H9 (cell line): Measurements from ENCODE around the gene GXYLT2. TPM values are rescaled to one million over a fixed set of nuclear protein-coding genes. Genes with fewer than 3 reads are reported as not detected.

Source experiments
- DNase-seq: peaks from one replicate; pipeline ENCODE4 v3.0.0-alpha.2; 2017
- H2AFZ ChIP-seq: one replicate; pipeline ENCODE4 v1.6.1; 2013; ENCODE audit warnings: mild to moderate bottlenecking, low read length, control low read depth, moderate library complexity
- H2AK5ac ChIP-seq: 2 replicates; pipeline ENCODE4 v1.6.1; 2013; ENCODE audit warnings: low read length, control low read depth, mixed read lengths; ENCODE audit not compliant: insufficient read length
- H2BK120ac ChIP-seq: one replicate; pipeline ENCODE4 v1.6.1; 2013; ENCODE audit warnings: low read depth, mild to moderate bottlenecking, low read length, control low read depth, inconsistent platforms; ENCODE audit not compliant: poor library complexity, severe bottlenecking
- H2BK12ac ChIP-seq: 2 replicates; pipeline ENCODE4 v1.6.1; 2013; ENCODE audit warnings: low read length, control low read depth, mixed read lengths, low read depth; ENCODE audit not compliant: insufficient read length
- H2BK15ac ChIP-seq: 2 replicates; pipeline ENCODE4 v1.6.1; 2013; ENCODE audit warnings: low read depth, low read length, control low read depth
- H2BK20ac ChIP-seq: one replicate; pipeline ENCODE4 v1.6.1; 2013; ENCODE audit warnings: low read depth, mild to moderate bottlenecking, low read length, control low read depth, inconsistent platforms; ENCODE audit not compliant: poor library complexity, severe bottlenecking
- H2BK5ac ChIP-seq: 2 replicates; pipeline ENCODE4 v1.6.1; 2013; ENCODE audit warnings: low read length, control low read depth, mixed read lengths; ENCODE audit not compliant: insufficient read length
- H3K14ac ChIP-seq: 2 replicates; pipeline ENCODE4 v1.6.1; 2013; ENCODE audit warnings: low read length, control low read depth; ENCODE audit not compliant: insufficient read depth
- H3K18ac ChIP-seq: 2 replicates; pipeline ENCODE4 v1.6.1; 2013; ENCODE audit warnings: low read depth, mild to moderate bottlenecking, mixed read lengths, low read length, control low read depth; ENCODE audit not compliant: insufficient read length
- H3K23ac ChIP-seq: 2 replicates; pipeline ENCODE4 v1.6.1; 2013; ENCODE audit warnings: low read length, control low read depth, mixed read lengths, low read depth; ENCODE audit not compliant: insufficient read length
- H3K23me2 ChIP-seq: 2 replicates; pipeline ENCODE4 v1.6.1; 2013; ENCODE audit warnings: low read depth, mild to moderate bottlenecking, mixed read lengths, low read length, control low read depth; ENCODE audit not compliant: insufficient read length, poor library complexity, severe bottlenecking
- H3K27ac ChIP-seq: 2 replicates; pipeline ENCODE4 v1.5.1; 2013; ENCODE audit warnings: low read length, control low read depth, mixed read lengths, low read depth; ENCODE audit not compliant: insufficient read length
- H3K27me3 ChIP-seq: 2 replicates; pipeline ENCODE4 v1.6.1; 2013; ENCODE audit warnings: low read length, control low read depth, inconsistent platforms; ENCODE audit not compliant: insufficient read depth
- H3K4ac ChIP-seq: 2 replicates; pipeline ENCODE4 v1.6.1; 2013; ENCODE audit warnings: low read depth, mild to moderate bottlenecking, control low read depth, inconsistent platforms, low read length, moderate library complexity
- H3K4me1 ChIP-seq: 2 replicates; pipeline ENCODE4 v1.6.1; 2013; ENCODE audit warnings: low read length, control low read depth, inconsistent platforms; ENCODE audit not compliant: insufficient read depth
- H3K4me2 ChIP-seq: 2 replicates; pipeline ENCODE4 v1.6.1; 2013; ENCODE audit warnings: low read length, control low read depth, mixed read lengths; ENCODE audit not compliant: insufficient read length, insufficient read depth
- H3K56ac ChIP-seq: 2 replicates; pipeline ENCODE4 v1.6.1; 2013; ENCODE audit warnings: low read depth, mild to moderate bottlenecking, mixed read lengths, low read length, control low read depth; ENCODE audit not compliant: insufficient read length
- H3K79me1 ChIP-seq: 2 replicates; pipeline ENCODE4 v1.6.1; 2013; ENCODE audit warnings: low read depth, mild to moderate bottlenecking, moderate library complexity, low read length, control low read depth, inconsistent platforms; ENCODE audit not compliant: insufficient read depth, poor library complexity, severe bottlenecking
- H3K79me2 ChIP-seq: 2 replicates; pipeline ENCODE4 v1.6.1; 2013; ENCODE audit warnings: low read length, control low read depth, inconsistent platforms; ENCODE audit not compliant: insufficient read depth
- H3K9ac ChIP-seq: 2 replicates; pipeline ENCODE4 v1.6.1; 2013; ENCODE audit warnings: low read length, control low read depth, mixed read lengths; ENCODE audit not compliant: insufficient read length; ENCODE audit errors: extremely low read depth
- H3K9me3 ChIP-seq: one replicate; pipeline ENCODE4 v1.6.1; 2013; ENCODE audit warnings: low read depth, low read length, inconsistent platforms; ENCODE audit not compliant: control insufficient read depth
- H3T11ph ChIP-seq: one replicate; pipeline ENCODE4 v1.6.1; 2013; ENCODE audit warnings: mild to moderate bottlenecking, low read length, control low read depth, inconsistent platforms
- H4K20me1 ChIP-seq: one replicate; pipeline ENCODE4 v1.6.1; 2013; ENCODE audit not compliant: control insufficient read depth, insufficient read length, insufficient read depth
- H4K5ac ChIP-seq: 2 replicates; pipeline ENCODE4 v1.6.1; 2013; ENCODE audit warnings: low read depth, mild to moderate bottlenecking, mixed read lengths, low read length, control low read depth; ENCODE audit not compliant: insufficient read length
- H4K8ac ChIP-seq: replicated peaks from 2 replicates; pipeline ENCODE4 v1.6.1; 2013; ENCODE audit warnings: low read length, control low read depth, mixed read lengths, low read depth; ENCODE audit not compliant: insufficient read length
- H4K91ac ChIP-seq: 2 replicates; pipeline ENCODE4 v1.6.1; 2013; ENCODE audit warnings: low read depth, mild to moderate bottlenecking, moderate library complexity, mixed read lengths, low read length, control low read depth; ENCODE audit not compliant: insufficient read length
- H3K27ac Mint-ChIP-seq, 3 experiments: 2 replicates in 2 of 3; 3 replicates in 1 of 3; pipeline ENCODE4 v1.8.0; 2020 to 2021; ENCODE audit warnings: mixed read lengths in 3 of 3, mild to moderate bottlenecking in 1 of 3, moderate library complexity in 1 of 3
- H3K27me3 Mint-ChIP-seq: 2 replicates; pipeline ENCODE4 v1.8.0; 2021; ENCODE audit warnings: low read depth, mild to moderate bottlenecking, moderate library complexity, mixed read lengths
- H3K36me3 Mint-ChIP-seq, 3 experiments: 2 replicates in 2 of 3; 3 replicates in 1 of 3; pipeline ENCODE4 v1.8.0; 2020 to 2021; ENCODE audit warnings: low read depth in 3 of 3, mixed read lengths in 3 of 3; ENCODE audit not compliant: insufficient read depth in 1 of 3
- H3K4me1 Mint-ChIP-seq, 2 experiments: 2 replicates each; pipeline ENCODE4 v1.8.0; 2020; ENCODE audit warnings: mixed read lengths in 2 of 2
- H3K4me3 Mint-ChIP-seq, 2 experiments: 2 replicates in 1 of 2; 3 replicates in 1 of 2; pipeline ENCODE4 v1.8.0; 2020 to 2021; ENCODE audit warnings: mild to moderate bottlenecking in 2 of 2, mixed read lengths in 2 of 2, moderate library complexity in 1 of 2
- H3K9me3 Mint-ChIP-seq, 2 experiments: 2 replicates in 1 of 2; 3 replicates in 1 of 2; pipeline ENCODE4 v1.8.0; 2020; ENCODE audit warnings: mild to moderate bottlenecking in 2 of 2, mixed read lengths in 2 of 2, moderate library complexity in 1 of 2
- CTCF ChIP-seq: fragments of 200-600 bp; sonication (generic); conservative IDR thresholded peaks from 3 replicates; pipeline ENCODE4 v1.8.0; 2021; ENCODE audit warnings: antibody characterized with exemption, mild to moderate bottlenecking
- WGBS: extraction: QIAGEN DNeasy Blood & Tissue Kit; methylation state at CpG from one replicate; pipeline ENCODE4 v1.1.7; 2013; ENCODE audit warnings: missing lambda C conversion rate, low lambda C conversion rate, mixed read lengths; ENCODE audit not compliant: insufficient read length; ENCODE audit errors: extremely low coverage; 5-methylcytosine and 5-hydroxymethylcytosine counted together
- total RNA-seq: library from RNA; stranded (reverse); gene quantifications from 2 replicates; pipeline ENCODE4 v1.2.1, GENCODE V29; 2021

GXYLT2 gene
- total RNA-seq, 1 experiment from 2014 or later: 2.0 TPM

DNA sequence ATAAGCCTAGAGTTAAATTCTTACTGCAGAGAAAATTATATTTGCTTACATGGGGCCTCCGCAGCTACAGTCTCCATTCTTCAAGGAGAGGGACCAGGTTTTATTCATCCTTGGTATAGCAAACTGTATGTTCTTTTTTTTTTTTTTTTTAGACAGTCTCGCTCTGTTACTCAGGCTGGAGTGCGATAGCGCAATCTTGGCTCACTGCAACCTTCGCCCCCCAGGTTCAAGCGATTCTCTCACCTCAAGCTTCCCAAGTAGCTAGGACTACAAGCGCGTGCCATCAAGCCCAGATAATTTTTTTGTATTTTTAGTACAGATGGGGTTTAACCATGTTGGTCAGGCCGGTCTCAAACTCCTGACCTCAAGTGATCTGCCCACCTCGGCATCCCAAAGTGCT, 41.7 kb upstream of the GXYLT2 start:
- Histone ChIP-seq H2BK120ac (no peak overlapping the region), H3K14ac (no peak overlapping the region), H3K18ac (no peak overlapping the region), H3K4ac (no peak overlapping the region), H3K79me1 (no peaks in the 10 kb centered on the region), H2BK5ac (no peak overlapping the region), H4K20me1 (no peaks in the 10 kb centered on the region), H3K79me2 (no peaks in the 10 kb centered on the region; the same call in 1 of the 2 replicates), H3K9me3 (no peaks in the 10 kb centered on the region), H3K27ac (no peak overlapping the region), H3K23ac (no peak overlapping the region), H2BK15ac (no peak overlapping the region), H2BK12ac (no peak overlapping the region), H2AFZ (no peak overlapping the region), H4K5ac (no peak overlapping the region), H3K4me1 (no peaks in the 10 kb centered on the region), H2BK20ac (no peak overlapping the region), H4K91ac (no peak overlapping the region), H2AK5ac (no peak overlapping the region), H3K9ac (no peak overlapping the region), H3K23me2 (peaks cover 12% of the 10 kb centered on the region), H3K4me2 (no peak overlapping the region), H3T11ph (no peak overlapping the region), H4K8ac (no peak overlapping the region), H3K27me3 (peaks cover 2% of the 10 kb centered on the region; the same call in 1 of the 2 replicates), H3K56ac (no peak overlapping the region)
- H3K36me3 Mint-ChIP-seq: peaks cover 12 to 20% (median 17%) of the 10 kb centered on the region in 3 experiments; a peak in 6 of 7 replicates
- peaks cover 2 to 4% of the 10 kb centered on the region in 2 experiments; a peak in 2 of 5 replicates for H3K9me3 Mint-ChIP-seq
- no peak for DNase-seq
- peaks cover 28% of the 10 kb centered on the region for H3K27me3 Mint-ChIP-seq
- no peak overlapping the region for H3K27ac Mint-ChIP-seq
- no peak for TF ChIP-seq CTCF
- H3K4me1 Mint-ChIP-seq: peaks cover 17 to 25% of the 10 kb centered on the region in 2 experiments
- 0 out of 5 replicates have a peak overlapping the region, but pooled peaks of 1 of the 2 experiments have one; percentile 29 for H3K4me3 Mint-ChIP-seq
- no CpG with 5 or more reads among the region's 10 CpGs for WGBS
